WTC11 (cell line): ENCODE measurements around the gene XKR3. TPM values are rescaled to one million over a fixed set of nuclear protein-coding genes. Genes with fewer than 3 reads are reported as not detected.

Experiments used
- ATAC-seq: fragments of 200-7000 bp; cut with Tn5 transposase; 2 replicates; pipeline ENCODE4 v1.10.0; 2021; ENCODE audit warnings: mild to moderate bottlenecking, moderate library complexity
- CTCF ChIA-PET: fragments of 300-600 bp; sonication (Branson Sonifier 250); formaldehyde crosslinking; loops from one replicate; lab custom pipeline; 2021; ENCODE audit warnings: antibody characterized with exemption; lab: Charles Lee
- POLR2A ChIA-PET: fragments of 350-600 bp; sonication (Branson Sonifier 250); formaldehyde crosslinking; loops from one replicate; lab custom pipeline; 2021; ENCODE audit warnings: antibody characterized with exemption; lab: Charles Lee
- DNase-seq: peaks from one replicate; pipeline ENCODE4 v3.0.0; 2021; ENCODE audit warnings: low spot score
- H3K27ac Mint-ChIP-seq: 2 replicates; pipeline ENCODE4 v1.8.0; 2021; ENCODE audit warnings: mixed read lengths
- H3K27me3 Mint-ChIP-seq: 2 replicates; pipeline ENCODE4 v1.8.0; 2021; ENCODE audit warnings: low read depth, mild to moderate bottlenecking, moderate library complexity, mixed read lengths
- H3K36me3 Mint-ChIP-seq: 2 replicates; pipeline ENCODE4 v1.8.0; 2021; ENCODE audit warnings: mixed read lengths
- H3K4me1 Mint-ChIP-seq: 2 replicates; pipeline ENCODE4 v1.8.0; 2022; ENCODE audit warnings: mixed read lengths
- H3K4me3 Mint-ChIP-seq: 2 replicates; pipeline ENCODE4 v1.8.0; 2021; ENCODE audit warnings: mild to moderate bottlenecking, moderate library complexity, mixed read lengths
- H3K9me3 Mint-ChIP-seq: 2 replicates; pipeline ENCODE4 v1.8.0; 2021; ENCODE audit warnings: mixed read lengths
- CBFB ChIP-seq: sonication (generic); formaldehyde crosslinking; IDR thresholded peaks from 2 replicates; pipeline ENCODE4 v1.8.1; 2022; ENCODE audit warnings: mild to moderate bottlenecking, low read depth, missing genetic modification reagents
- CREB1 ChIP-seq: sonication (generic); formaldehyde crosslinking; IDR thresholded peaks from 2 replicates; pipeline ENCODE4 v1.8.0; 2023; ENCODE audit warnings: mild to moderate bottlenecking, missing genetic modification reagents
- CREM ChIP-seq: sonication (generic); formaldehyde crosslinking; IDR thresholded peaks from 2 replicates; pipeline ENCODE4 v1.8.1; 2022; ENCODE audit warnings: mild to moderate bottlenecking, missing genetic modification reagents, moderate library complexity
- FOXJ3 ChIP-seq: sonication (generic); formaldehyde crosslinking; IDR thresholded peaks from 2 replicates; pipeline ENCODE4 v1.9.0; 2021; ENCODE audit warnings: missing genetic modification reagents, mild to moderate bottlenecking, borderline replicate concordance
- GRHL2 ChIP-seq: fragments of 250-450 bp; sonication (Bioruptor Pico); IDR thresholded peaks from 2 replicates; pipeline ENCODE4 v1.8.0; 2022; ENCODE audit warnings: mild to moderate bottlenecking, moderate library complexity; ENCODE audit not compliant: insufficient replicate concordance, severe bottlenecking
- NR1H2 ChIP-seq: sonication (generic); formaldehyde crosslinking; IDR thresholded peaks from 2 replicates; pipeline ENCODE4 v1.9.0; 2021; ENCODE audit warnings: mild to moderate bottlenecking, moderate library complexity, missing genetic modification reagents
- NR2C2 ChIP-seq: sonication (generic); formaldehyde crosslinking; IDR thresholded peaks from 2 replicates; pipeline ENCODE4 v1.8.0; 2022; ENCODE audit warnings: mild to moderate bottlenecking, missing genetic modification reagents
- NR3C1 ChIP-seq: sonication (generic); formaldehyde crosslinking; conservative IDR thresholded peaks from 2 replicates; pipeline ENCODE4 v1.8.1; 2023; ENCODE audit warnings: low read depth, mild to moderate bottlenecking, missing genetic modification reagents
- RELA ChIP-seq: sonication (generic); formaldehyde crosslinking; IDR thresholded peaks from 2 replicates; pipeline ENCODE4 v1.8.1; 2022; ENCODE audit warnings: missing genetic modification reagents, mild to moderate bottlenecking, borderline replicate concordance
- ZNF317 ChIP-seq: sonication (generic); formaldehyde crosslinking; IDR thresholded peaks from 2 replicates; pipeline ENCODE4 v1.8.1; 2023; ENCODE audit warnings: low read depth, mild to moderate bottlenecking, moderate library complexity, missing genetic modification reagents, borderline replicate concordance
- total RNA-seq: library from RNA; stranded (reverse); gene quantifications from 3 replicates; pipeline ENCODE4 v1.2.3, GENCODE V29; 2021
- TF ChIP-seq, protein P1 (sequence below): sonication (generic); formaldehyde crosslinking; IDR thresholded peaks from 2 replicates; pipeline ENCODE4 v1.8.0; 2023; ENCODE audit warnings: missing genetic modification reagents, mild to moderate bottlenecking, borderline replicate concordance
- TF ChIP-seq, protein P2 (sequence below): fragments of 250-450 bp; sonication (Bioruptor Pico); IDR thresholded peaks from 2 replicates; pipeline ENCODE4 v1.9.0; 2021; ENCODE audit warnings: mild to moderate bottlenecking, borderline replicate concordance
- TF ChIP-seq, protein P3 (sequence below): sonication (generic); formaldehyde crosslinking; IDR thresholded peaks from 2 replicates; pipeline ENCODE4 v1.8.0; 2022; ENCODE audit warnings: mild to moderate bottlenecking, missing genetic modification reagents
- TF ChIP-seq, protein P4 (sequence below): sonication (generic); formaldehyde crosslinking; IDR thresholded peaks from 2 replicates; pipeline ENCODE4 v1.8.1; 2023; ENCODE audit warnings: mild to moderate bottlenecking, missing genetic modification reagents, moderate library complexity
- TF ChIP-seq, protein P5 (sequence below): sonication (generic); formaldehyde crosslinking; IDR thresholded peaks from 2 replicates; pipeline ENCODE4 v1.8.1; 2022; ENCODE audit warnings: missing genetic modification reagents, borderline replicate concordance
- TF ChIP-seq, protein P6 (sequence below): fragments of 250-450 bp; sonication (Bioruptor Pico); IDR thresholded peaks from 2 replicates; pipeline ENCODE4 v1.8.0; 2021; ENCODE audit warnings: mild to moderate bottlenecking
- TF ChIP-seq, protein P7 (sequence below): fragments of 250-450 bp; sonication (Bioruptor Pico); conservative IDR thresholded peaks from 2 replicates; pipeline ENCODE4 v1.9.0; 2021; ENCODE audit warnings: mild to moderate bottlenecking

Gene XKR3
- total RNA-seq, 1 experiment from 2014 or later = not detected

DNA sequence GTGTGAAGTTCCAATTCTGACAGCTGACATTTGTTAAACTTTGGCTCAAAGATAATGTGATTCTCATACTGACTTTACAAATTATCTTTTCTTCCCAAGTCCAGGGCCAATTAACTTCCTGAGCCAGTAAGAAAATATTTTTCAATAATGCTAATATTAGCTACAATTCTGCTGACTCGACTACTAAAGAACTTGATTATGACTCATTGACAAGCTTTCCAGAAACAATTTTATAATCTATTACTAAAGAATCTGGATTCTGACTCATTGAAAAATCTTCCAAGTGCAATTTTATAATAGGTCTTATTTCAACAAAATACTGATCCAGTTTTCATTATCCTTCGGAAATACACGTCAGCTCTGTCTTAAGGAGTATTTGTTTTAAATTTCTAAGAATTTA lies 12.9 kb upstream of the XKR3 start (continued):
- TF ChIP-seq, protein P1, sequence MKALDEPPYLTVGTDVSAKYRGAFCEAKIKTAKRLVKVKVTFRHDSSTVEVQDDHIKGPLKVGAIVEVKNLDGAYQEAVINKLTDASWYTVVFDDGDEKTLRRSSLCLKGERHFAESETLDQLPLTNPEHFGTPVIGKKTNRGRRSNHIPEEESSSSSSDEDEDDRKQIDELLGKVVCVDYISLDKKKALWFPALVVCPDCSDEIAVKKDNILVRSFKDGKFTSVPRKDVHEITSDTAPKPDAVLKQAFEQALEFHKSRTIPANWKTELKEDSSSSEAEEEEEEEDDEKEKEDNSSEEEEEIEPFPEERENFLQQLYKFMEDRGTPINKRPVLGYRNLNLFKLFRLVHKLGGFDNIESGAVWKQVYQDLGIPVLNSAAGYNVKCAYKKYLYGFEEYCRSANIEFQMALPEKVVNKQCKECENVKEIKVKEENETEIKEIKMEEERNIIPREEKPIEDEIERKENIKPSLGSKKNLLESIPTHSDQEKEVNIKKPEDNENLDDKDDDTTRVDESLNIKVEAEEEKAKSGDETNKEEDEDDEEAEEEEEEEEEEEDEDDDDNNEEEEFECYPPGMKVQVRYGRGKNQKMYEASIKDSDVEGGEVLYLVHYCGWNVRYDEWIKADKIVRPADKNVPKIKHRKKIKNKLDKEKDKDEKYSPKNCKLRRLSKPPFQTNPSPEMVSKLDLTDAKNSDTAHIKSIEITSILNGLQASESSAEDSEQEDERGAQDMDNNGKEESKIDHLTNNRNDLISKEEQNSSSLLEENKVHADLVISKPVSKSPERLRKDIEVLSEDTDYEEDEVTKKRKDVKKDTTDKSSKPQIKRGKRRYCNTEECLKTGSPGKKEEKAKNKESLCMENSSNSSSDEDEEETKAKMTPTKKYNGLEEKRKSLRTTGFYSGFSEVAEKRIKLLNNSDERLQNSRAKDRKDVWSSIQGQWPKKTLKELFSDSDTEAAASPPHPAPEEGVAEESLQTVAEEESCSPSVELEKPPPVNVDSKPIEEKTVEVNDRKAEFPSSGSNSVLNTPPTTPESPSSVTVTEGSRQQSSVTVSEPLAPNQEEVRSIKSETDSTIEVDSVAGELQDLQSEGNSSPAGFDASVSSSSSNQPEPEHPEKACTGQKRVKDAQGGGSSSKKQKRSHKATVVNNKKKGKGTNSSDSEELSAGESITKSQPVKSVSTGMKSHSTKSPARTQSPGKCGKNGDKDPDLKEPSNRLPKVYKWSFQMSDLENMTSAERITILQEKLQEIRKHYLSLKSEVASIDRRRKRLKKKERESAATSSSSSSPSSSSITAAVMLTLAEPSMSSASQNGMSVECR (CRISPR knock-in tag) = no peak
- no peak for TF ChIP-seq GRHL2 (CRISPR knock-in tag)

DNA sequence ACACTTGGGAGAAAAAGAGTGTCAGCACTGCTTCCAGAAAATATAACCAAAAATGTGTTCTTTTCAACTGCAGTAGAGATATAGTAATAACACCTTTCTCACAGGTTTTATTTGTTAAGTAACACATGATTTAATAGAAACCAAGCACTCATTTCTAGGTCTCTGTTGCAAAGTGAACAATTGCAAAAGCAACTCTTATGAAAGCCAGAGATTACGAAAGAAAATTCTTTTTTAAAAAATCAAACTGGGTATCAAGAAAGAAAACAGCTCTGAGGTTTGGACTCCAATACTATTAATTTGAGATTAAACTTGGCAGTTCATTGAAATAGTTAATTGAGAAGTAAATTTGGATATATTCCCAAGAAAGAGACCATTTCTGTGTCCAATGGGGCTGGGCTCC lies 9.8 kb upstream of the XKR3 start:
- H3K27ac Mint-ChIP-seq = no peak overlapping the region
- TF ChIP-seq NR2C2 (CRISPR knock-in tag) (no peak), CREB1 (CRISPR knock-in tag) (no peak), NR1H2 (CRISPR knock-in tag) (no peak), ZNF317 (CRISPR knock-in tag) (no peak), RELA (CRISPR knock-in tag) (no peak), NR3C1 (no peak), FOXJ3 (CRISPR knock-in tag) (no peak), CREM (CRISPR knock-in tag) (no peak), CBFB (no peak)
- TF ChIP-seq, protein P2, sequence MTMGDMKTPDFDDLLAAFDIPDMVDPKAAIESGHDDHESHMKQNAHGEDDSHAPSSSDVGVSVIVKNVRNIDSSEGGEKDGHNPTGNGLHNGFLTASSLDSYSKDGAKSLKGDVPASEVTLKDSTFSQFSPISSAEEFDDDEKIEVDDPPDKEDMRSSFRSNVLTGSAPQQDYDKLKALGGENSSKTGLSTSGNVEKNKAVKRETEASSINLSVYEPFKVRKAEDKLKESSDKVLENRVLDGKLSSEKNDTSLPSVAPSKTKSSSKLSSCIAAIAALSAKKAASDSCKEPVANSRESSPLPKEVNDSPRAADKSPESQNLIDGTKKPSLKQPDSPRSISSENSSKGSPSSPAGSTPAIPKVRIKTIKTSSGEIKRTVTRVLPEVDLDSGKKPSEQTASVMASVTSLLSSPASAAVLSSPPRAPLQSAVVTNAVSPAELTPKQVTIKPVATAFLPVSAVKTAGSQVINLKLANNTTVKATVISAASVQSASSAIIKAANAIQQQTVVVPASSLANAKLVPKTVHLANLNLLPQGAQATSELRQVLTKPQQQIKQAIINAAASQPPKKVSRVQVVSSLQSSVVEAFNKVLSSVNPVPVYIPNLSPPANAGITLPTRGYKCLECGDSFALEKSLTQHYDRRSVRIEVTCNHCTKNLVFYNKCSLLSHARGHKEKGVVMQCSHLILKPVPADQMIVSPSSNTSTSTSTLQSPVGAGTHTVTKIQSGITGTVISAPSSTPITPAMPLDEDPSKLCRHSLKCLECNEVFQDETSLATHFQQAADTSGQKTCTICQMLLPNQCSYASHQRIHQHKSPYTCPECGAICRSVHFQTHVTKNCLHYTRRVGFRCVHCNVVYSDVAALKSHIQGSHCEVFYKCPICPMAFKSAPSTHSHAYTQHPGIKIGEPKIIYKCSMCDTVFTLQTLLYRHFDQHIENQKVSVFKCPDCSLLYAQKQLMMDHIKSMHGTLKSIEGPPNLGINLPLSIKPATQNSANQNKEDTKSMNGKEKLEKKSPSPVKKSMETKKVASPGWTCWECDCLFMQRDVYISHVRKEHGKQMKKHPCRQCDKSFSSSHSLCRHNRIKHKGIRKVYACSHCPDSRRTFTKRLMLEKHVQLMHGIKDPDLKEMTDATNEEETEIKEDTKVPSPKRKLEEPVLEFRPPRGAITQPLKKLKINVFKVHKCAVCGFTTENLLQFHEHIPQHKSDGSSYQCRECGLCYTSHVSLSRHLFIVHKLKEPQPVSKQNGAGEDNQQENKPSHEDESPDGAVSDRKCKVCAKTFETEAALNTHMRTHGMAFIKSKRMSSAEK = no peak
- TF ChIP-seq, protein P3, sequence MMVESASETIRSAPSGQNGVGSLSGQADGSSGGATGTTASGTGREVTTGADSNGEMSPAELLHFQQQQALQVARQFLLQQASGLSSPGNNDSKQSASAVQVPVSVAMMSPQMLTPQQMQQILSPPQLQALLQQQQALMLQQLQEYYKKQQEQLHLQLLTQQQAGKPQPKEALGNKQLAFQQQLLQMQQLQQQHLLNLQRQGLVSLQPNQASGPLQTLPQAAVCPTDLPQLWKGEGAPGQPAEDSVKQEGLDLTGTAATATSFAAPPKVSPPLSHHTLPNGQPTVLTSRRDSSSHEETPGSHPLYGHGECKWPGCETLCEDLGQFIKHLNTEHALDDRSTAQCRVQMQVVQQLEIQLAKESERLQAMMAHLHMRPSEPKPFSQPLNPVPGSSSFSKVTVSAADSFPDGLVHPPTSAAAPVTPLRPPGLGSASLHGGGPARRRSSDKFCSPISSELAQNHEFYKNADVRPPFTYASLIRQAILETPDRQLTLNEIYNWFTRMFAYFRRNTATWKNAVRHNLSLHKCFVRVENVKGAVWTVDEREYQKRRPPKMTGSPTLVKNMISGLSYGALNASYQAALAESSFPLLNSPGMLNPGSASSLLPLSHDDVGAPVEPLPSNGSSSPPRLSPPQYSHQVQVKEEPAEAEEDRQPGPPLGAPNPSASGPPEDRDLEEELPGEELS (CRISPR knock-in tag) = no peak
- TF ChIP-seq, protein P4, sequence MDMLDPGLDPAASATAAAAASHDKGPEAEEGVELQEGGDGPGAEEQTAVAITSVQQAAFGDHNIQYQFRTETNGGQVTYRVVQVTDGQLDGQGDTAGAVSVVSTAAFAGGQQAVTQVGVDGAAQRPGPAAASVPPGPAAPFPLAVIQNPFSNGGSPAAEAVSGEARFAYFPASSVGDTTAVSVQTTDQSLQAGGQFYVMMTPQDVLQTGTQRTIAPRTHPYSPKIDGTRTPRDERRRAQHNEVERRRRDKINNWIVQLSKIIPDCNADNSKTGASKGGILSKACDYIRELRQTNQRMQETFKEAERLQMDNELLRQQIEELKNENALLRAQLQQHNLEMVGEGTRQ (CRISPR knock-in tag) = no peak
- TF ChIP-seq, protein P5, sequence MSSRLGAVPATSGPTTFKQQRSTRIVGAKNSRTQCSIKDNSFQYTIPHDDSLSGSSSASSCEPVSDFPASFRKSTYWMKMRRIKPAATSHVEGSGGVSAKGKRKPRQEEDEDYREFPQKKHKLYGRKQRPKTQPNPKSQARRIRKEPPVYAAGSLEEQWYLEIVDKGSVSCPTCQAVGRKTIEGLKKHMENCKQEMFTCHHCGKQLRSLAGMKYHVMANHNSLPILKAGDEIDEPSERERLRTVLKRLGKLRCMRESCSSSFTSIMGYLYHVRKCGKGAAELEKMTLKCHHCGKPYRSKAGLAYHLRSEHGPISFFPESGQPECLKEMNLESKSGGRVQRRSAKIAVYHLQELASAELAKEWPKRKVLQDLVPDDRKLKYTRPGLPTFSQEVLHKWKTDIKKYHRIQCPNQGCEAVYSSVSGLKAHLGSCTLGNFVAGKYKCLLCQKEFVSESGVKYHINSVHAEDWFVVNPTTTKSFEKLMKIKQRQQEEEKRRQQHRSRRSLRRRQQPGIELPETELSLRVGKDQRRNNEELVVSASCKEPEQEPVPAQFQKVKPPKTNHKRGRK = no peak
- TF ChIP-seq, protein P6, sequence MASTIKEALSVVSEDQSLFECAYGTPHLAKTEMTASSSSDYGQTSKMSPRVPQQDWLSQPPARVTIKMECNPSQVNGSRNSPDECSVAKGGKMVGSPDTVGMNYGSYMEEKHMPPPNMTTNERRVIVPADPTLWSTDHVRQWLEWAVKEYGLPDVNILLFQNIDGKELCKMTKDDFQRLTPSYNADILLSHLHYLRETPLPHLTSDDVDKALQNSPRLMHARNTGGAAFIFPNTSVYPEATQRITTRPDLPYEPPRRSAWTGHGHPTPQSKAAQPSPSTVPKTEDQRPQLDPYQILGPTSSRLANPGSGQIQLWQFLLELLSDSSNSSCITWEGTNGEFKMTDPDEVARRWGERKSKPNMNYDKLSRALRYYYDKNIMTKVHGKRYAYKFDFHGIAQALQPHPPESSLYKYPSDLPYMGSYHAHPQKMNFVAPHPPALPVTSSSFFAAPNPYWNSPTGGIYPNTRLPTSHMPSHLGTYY (CRISPR knock-in tag) = no peak
- TF ChIP-seq, protein P7, sequence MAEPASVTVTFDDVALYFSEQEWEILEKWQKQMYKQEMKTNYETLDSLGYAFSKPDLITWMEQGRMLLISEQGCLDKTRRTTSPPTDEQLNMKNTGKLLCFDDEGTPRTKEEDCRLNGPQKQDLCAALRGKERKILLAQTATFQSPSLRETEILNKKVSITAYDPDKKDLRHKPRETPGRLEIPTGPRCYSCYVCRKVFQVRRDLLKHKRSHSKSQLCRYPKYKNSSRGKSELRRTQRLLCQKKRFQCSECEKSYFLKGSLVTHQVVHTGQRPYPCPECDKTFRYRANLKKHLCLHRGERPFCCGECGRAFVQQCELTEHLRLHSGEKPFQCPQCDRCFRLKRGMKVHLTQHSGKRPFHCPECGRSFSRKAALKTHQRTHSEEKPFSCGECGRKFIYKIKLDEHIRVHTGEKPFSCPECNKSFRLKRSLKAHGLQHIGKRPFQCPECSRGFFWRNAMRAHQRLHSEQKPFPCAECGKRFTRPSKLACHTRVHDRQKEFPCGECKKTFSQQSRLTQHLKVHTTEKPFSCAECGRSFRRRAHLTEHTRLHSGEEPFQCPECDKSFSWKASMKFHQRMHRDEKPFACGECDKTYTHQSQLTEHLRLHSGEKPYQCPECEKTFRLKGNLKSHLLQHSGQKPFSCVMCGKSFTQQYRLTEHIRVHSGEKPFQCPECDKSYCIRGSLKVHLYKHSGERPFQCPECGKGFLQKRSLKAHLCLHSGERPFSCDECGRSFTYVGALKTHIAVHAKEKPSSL (CRISPR knock-in tag) = no peak

More for the DNA sequence above, 9.8 kb upstream of the XKR3 start:
- Mint-ChIP-seq H3K27me3 (peaks cover 3% of the 10 kb centered on the region; the same call in 1 of the 2 replicates), H3K4me1 (no peaks in the 10 kb centered on the region), H3K4me3 (no peak overlapping the region), H3K36me3 (peaks cover 21% of the 10 kb centered on the region), H3K9me3 (peaks cover 71% of the 10 kb centered on the region)
- POLR2A ChIA-PET = no interaction called here
- CTCF ChIA-PET = no interaction called here
- ATAC-seq (no peak), DNase-seq (no peak)
